EL (cell line): ENCODE measurements around the gene SPATA22.
A peak's percentile ranks its signal among the peaks of the same experiment; 100 is the strongest.
"Not testable (repeated sequence)": the region's sequence is repeated elsewhere in the genome, so short reads cannot be mapped to it uniquely, and the experiment has no call there.

Experiments
- DNase-seq: peaks from one replicate; pipeline ENCODE4 v3.0.0-alpha.2; 2016

Gene SPATA22

DNA sequence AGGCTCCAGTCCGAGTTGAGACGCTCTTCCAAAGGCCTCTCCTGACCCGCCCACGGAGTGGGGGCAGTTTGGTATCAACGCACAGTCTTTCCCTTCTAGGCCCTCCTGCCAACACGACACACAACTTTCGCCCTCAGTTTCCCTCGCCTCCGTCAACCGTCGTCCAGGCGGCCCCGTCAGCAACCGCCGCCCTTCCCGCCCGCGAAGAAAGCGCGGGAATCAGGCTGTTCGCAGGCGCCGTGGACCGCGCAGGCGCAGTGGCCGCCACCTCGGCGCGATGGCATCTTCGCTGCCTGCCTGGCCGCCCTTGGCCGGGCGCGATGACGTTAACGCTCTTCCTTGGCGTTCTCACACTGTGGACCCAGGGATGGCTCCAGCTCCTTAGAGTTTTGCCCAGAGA is at the start of gene SPATA22:
SPATA22 (minus strand) TSS at position 221 of the 400 bp plus-strand sequence. CDS start 2,494 bp downstream, outside the sequence.
- DNase-seq: no peak

- DNase-seq: not testable (repeated sequence)
Measured at GRCh38 chr17:3519472-3519871, 47.9 kb upstream of the SPATA22 start.

DNA sequence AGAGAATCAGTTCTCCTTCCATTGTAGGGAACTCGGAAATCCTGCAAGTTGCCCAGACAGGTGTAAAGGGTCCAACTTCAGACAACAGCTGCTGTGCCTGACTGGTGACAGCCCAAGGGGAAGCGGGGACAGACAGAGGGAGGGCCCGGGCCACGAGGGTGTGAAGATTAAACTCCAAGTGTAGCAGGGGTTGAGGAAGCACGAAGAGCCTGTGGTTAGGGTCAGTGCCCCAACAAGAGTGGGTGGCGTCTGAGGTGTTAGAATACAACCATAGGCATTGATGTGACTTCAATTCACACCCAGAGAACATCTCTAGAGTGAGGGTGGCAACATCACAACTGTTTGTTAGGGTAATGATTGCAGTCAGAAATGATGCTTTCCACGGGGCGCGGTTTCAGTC is 43.3 kb upstream of the SPATA22 start:
- no peak for DNase-seq

DNA sequence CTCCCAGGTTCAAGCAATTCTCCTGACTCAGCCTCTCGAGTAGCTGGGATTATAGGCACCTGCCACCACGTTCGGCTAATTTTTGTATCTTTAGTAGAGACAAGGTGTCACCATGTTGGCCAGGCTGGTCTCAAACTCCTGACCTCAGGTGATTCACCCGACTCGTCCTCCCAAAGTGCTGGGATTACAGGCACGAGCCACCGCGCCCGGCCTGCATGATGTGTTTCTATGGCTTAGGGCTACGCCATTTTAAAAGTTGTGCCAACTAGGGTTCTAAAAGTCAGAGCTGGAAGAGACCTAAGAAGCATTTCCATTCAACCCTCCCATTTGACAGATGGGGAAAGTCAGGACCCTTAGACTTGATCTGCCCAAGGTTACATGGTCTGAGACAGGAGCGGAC is 42.5 kb upstream of the SPATA22 start:
- not testable (repeated sequence) for DNase-seq

DNA sequence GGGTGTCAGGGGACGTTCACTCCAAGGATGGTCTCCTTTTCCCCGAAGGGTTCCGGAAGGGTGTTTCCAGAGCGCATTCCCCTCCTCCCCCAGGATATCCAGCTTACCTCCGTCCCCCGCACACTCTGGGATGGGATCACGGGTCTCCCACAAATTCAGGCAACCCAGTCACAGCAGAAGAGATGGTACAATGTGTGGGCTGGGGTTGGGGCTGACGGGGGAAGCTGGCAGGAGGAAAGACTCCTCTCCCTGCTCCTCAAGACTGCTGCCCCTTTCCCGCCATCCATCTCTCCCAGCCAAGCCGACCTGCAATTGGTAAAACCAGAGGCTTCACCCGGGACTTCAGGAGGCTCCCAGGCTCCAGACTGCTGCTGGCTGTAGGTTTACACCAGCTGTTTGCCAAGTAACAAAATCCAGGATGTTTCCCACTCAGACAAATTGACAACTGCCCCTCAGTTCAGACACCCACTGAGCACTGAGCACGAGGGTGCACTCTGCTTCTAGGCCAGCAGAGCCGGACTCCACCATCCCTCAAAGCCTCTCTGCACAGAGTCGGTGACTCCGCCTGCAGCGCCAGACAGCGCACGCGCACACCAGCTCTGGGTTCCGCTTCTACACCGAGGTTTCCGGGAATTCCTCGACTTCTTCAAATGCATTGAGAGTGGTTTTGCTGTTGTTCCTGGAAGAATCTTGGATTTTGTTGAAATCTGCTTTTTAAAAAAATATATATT is 41.9 kb upstream of the SPATA22 start:
- no peak for DNase-seq

- DNase-seq: peak; percentile 8
Measured at GRCh38 chr17:3512505-3513171, 41.0 kb upstream of the SPATA22 start.

DNA sequence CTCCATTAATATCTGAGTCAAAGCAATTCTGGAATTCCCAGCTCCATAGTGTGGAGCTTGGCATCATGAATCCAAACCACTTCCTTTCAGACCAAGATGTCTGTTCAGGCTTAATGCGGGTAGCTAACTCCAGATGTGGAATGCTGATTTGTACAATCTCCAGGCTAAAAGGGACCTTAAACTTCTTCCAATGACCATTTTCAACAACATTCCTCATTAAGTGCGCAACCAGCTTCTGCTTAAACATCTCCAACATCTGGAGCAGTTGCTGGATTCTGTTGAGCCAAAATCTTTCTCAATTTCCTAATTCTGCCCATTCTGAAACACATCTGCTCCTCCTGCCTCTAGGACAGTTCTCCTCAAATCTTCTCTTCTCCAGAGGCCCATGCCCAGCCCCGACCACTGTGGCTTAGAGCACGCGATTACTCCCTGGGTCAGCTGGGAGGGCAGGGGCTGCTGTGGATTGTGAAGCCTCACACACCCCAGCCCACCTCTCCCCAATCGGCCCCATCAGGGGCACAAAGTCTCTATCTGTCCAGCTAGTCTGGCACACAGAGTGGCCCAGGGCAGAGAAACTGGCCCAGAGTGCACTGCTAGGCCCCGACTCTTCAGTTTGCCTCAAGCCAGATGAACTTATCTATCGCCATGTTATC is 40.4 kb upstream of the SPATA22 start:
- DNase-seq: no peak

GRCh38 chr17:3510090-3510489 is 38.5 kb upstream of the SPATA22 start:
- DNase-seq: no peak

- DNase-seq: no peak
Measured at GRCh38 chr17:3507869-3508268, 36.2 kb upstream of the SPATA22 start.

DNA sequence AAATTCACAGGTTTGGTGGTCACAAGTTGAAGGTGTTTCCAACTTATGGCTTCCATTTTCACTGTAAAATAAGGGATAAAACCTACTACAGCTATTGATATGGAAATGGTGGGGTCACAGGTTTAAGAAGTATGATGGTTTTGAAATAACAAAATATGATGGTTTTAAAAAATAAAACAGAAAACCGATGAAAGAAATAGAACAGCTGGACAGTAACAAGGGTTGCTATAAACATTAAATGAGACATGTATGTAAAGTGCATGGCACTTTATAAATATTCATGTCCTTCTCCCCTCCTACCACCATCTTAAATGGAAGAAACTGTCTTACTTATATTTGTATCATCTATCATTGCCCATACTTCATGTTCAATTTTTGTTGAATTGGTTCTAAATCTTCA is 35.5 kb upstream of the SPATA22 start:
- DNase-seq: no peak

DNA sequence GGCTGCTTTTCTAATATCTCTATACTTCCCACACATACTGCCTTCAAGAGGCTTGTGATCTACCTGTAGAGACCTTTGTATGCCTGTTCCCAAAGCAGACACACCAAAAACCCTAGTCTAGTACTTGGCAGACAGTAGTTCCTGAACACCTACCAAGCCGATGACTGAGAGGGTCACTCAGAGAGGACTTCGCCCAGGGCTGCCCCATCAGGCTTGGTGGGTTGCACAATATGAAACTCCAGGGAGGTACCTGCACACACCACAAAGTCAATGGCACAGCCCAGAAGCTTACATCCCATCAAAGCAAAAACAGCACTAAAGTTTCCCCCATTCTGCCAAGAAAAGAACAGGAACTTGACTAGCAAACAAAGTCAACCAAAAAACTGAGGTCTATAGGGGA is 34.4 kb upstream of the SPATA22 start:
- DNase-seq: no peak

GRCh38 chr17:3505008-3505407 is 33.4 kb upstream of the SPATA22 start:
- no peak for DNase-seq

GRCh38 chr17:3503285-3503684 is 31.7 kb upstream of the SPATA22 start:
- no peak for DNase-seq

GRCh38 chr17:3502466-3502865 is 30.8 kb upstream of the SPATA22 start:
- DNase-seq: no peak

DNA sequence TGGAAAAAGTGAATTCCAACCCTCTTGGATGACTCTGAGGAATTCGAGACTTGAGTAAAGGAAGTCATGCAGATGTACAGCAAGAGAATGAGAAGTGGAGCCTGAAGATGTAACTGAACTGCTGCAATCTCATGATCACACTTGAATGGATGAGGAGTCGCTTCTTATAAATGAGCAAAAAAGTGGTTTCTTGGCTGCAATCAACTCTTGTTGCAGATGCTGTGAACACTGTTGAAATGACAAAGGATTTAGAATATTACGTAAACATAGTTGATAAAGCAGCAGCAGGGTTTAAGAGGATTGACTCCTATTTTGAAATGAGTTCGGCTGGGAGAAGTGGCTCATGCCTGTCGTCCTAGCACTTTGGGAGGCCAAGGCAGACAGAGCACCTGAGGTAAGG is 29.7 kb upstream of the SPATA22 start:
- DNase-seq: no peak

DNA sequence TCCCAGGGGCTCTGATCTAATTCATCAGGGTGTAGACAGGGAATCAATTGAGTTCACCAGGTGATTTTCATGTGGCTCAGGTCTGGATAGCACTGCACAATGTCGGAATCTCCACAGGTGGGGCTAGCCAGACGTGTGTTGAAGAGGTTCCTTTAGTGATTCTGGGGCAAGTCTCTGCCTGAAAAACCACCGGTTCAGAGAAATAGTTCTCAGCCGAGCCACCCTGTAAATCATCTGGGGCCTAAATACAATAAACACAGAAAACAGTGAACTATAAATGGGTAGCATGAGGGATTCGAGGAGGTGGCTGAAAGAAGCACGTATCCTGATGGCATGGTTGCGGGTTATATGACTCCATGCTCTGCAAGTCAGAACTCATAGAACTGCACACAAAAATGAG is 25.5 kb upstream of the SPATA22 start:
- no peak for DNase-seq

DNA sequence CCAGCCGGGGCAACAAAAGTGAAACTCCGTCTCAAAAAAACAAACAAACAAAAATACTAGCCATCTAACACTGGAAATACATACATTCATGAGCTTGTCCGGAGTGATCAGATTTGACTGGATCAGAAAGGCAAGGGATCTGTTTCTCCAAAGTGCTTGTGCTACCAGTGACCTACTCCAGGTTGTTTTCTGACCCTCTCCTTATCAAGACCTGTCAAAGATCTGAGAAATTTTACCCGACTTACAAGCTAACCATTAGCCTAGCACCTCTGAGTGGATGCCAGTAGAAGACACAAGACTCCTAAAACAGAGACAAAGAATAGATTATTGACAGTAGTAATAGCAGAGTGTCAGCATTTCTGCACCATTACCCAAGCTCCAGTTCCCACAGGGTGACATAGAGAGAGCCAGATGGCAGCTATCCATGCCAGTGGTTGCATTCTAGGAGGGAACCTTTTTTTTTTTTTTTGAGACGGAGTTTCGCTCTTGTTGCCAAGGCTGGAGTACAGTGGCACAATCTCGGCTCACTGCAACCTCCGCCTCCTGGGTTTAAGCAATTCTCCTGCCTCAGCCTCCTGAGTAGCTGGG is 14.0 kb upstream of the SPATA22 start:
- no peak for DNase-seq

GRCh38 chr17:3482852-3483251 is 11.2 kb upstream of the SPATA22 start:
- no peak for DNase-seq

DNA sequence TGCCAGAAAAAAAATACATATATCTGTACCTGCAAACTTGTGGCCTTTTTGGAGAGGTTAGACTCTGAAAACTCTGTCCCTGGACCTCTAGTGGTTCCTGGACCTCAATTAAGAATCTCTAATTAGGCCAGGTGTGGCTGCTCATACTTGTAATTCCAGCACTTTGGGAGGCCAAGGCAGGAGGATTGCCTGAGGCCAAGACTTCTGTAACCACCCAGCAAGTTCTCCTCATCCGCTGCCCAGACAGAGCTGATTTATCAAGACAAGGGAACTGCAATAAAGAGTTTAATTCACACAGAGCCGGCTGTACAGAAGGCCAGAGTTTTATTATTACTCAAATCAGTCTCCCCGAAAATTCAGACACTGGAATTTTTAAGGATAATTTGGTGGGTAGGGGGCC is 8.4 kb upstream of the SPATA22 start:
- DNase-seq: no peak

DNA sequence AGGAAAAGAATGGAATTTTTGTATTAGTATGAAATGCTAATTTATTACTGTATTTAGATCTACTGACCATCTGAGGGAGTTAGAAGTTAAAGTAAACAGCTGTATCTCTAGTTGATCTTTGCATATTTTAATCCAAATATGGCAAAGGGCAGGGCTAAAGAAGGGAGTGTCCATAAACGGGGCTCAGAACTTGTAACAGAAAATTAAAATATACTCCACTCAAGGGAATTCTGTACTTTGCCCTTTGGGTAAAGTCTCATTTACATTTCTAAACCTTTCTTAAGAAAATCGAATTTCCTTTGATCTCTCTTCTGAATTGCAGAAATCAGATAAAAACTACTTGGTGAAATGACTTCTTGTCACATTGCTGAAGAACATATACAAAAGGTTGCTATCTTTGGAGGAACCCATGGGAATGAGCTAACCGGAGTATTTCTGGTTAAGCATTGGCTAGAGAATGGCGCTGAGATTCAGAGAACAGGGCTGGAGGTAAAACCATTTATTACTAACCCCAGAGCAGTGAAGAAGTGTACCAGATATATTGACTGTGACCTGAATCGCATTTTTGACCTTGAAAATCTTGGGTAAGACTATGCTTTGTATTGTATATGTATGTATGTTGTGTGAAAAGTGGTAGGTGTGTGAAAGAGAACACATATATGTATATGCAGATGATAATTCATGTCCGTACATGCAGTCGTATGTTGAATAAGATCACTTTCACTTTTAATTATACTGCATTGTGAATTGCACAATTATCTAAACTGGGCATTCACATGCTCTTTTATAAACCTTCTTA is 4.4 kb upstream of the SPATA22 start, which contains the start of gene ASPA:
ASPA (plus strand) TSS at position 186 of the 799 bp plus-strand sequence; CDS start at position 349, 163 bp downstream.
- DNase-seq: no peak

GRCh38 chr17:3475251-3475685 is 3.6 kb upstream of the SPATA22 start:
- DNase-seq: no peak

DNA sequence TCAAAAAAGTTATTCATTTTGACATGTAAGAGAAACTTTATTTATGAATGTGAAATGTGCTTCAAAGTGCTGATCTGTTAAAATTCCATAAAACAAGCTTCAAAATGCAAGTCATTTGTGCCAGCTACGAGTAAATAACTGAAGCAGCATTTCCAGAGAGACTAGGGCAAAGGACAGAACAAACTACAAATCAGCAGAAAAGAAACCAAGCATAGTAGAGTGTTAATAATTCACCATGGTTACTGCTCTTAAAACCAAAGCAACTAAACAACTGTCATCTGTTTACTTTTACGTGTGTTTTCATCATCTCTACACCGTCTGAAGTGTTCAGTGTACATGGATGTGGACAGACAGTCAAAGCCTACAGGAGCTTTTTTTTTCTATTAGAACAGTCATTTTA is 2.6 kb upstream of the SPATA22 start:
- DNase-seq: no peak

GRCh38 chr17:3472137-3472536 is 518 bp upstream of the SPATA22 start:
- DNase-seq: no peak
